HG03045 (cell line): ENCODE data around the gene CASTOR1.

Experiments
- ATAC-seq: cut with Tn5 transposase; IDR thresholded peaks from one replicate; pipeline ENCODE4 v1.9.1; 2021; ENCODE audit warnings: mild to moderate bottlenecking, moderate library complexity; ENCODE audit not compliant: unreplicated experiment

CASTOR1 gene

GRCh38 chr22:30320021-30320556, 30.8 kb upstream of the CASTOR1 start:
- ATAC-seq: no peak

DNA sequence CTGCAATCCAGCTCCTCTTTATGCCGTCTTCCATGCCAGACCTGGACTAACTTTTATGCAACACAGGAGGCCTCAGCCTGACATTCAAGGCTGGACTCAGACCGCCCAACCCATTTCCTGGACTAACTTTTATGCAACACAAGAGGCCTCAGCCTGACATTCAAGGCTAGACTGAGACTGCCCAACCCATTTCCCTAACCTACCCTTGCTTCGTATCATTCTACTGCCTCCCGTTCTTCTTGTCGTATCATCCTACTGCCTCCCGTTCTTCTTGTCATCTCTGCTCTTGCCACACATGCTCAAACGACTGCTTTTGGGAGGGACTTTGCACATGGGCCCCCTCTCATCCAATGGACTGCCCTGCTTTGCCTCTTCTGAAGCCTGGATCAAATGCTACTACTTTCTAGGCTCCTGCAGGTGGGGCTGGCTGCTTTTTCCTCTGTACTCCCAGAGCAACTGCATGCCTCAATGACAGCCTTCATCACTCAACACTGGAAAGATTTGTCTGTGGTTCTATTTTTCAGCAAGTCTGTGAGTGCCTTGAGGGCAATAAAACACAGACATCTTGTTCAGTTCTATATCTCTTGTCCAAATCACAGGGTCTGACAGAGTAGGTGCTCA, 29.6 kb upstream of the CASTOR1 start:
- ATAC-seq: no peak

- no peak for ATAC-seq
These were observed 28.5 kb upstream of the CASTOR1 start for GRCh38 chr22:30317778-30318177.

GRCh38 chr22:30315962-30316576, 26.8 kb upstream of the CASTOR1 start:
- no peak for ATAC-seq

GRCh38 chr22:30314915-30315314, 25.6 kb upstream of the CASTOR1 start:
- ATAC-seq: no peak

GRCh38 chr22:30313527-30314363, 24.4 kb upstream of the CASTOR1 start:
- no peak for ATAC-seq

DNA sequence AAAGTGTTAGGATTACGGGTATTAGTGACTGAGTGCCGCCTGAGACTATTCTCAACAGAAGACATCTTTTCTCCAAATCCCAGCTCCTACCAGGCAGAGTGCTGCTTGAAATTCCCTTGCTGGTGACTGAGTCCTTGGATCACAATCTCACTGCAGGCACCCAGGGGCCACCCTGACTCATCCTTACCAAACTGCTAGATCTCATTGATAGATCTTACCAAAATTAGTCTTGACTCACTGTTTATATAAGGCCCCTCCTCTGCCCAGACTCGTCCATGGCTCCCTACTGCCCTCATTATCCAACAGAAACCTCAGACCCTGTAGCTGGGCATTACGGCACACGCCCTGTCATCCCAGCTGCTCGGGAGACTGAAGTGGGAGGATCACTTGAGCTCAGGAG, 22.7 kb upstream of the CASTOR1 start:
- ATAC-seq: no peak

GRCh38 chr22:30310881-30311771, 21.8 kb upstream of the CASTOR1 start:
- ATAC-seq: no peak

GRCh38 chr22:30309951-30310741, 20.8 kb upstream of the CASTOR1 start:
- no peak for ATAC-seq

- no peak for ATAC-seq
These were observed 19.4 kb upstream of the CASTOR1 start for GRCh38 chr22:30308518-30309230.

DNA sequence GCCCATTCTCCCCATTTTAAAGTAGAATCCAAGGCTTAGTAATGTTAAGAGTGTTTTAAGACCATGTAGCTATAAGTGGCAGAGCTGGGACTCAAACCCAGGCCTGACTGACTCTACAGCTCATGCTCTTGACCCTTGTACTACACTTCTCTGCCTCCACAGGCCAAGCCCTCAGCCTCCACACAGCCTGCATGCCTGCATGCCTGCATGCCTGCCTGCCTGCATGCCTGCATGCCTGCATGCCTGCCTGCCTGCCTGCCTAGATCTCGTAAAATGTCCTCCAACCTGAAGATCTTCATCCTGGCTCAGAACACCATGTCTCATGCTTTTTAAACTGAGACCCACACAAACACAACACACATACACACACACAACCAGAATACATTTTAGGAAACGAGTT, 18.8 kb upstream of the CASTOR1 start:
- no peak for ATAC-seq

DNA sequence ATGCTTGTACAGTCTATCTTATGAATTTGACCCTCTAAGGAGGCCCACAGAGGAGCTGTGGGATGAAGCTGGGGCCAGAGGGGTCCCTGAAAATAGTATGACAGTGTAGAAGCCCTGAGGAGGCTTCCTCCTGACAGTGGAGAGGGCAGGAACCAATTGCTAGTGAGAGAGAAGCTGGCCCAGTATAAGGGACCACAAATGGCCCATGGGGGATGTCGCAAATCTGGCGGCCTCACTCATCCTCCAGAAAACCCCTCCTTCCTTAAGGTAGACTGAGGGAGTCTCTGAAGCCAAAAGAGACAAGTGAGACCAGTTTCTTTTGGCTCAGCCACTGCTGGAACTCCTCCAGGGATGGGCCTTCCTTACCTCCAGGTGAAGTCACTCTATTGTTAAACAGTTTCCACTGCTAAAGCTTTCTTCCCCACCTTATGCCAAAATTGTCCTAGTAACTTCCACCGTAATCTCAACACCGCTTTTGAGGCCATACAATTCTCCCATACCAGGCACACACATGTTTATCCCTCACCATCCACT, 17.8 kb upstream of the CASTOR1 start:
- no peak for ATAC-seq

DNA sequence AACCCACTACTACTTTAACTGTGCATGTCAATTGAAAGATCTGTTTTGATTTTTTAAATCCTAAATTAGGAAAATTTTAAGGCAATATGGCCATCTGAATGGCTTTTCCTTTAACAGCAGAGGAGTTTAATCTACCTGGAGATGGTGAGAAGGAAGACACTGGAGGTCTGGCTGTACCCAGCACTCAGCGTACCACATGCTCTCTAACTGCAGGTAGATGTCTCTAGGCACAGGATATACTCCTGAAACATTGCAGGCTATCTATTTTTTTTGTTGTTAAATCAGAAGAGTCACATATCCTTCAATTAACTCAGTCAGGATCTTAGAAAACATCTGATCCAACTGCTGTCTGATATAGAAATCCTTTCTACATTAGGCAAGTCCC, 17.3 kb upstream of the CASTOR1 start:
- no peak for ATAC-seq

DNA sequence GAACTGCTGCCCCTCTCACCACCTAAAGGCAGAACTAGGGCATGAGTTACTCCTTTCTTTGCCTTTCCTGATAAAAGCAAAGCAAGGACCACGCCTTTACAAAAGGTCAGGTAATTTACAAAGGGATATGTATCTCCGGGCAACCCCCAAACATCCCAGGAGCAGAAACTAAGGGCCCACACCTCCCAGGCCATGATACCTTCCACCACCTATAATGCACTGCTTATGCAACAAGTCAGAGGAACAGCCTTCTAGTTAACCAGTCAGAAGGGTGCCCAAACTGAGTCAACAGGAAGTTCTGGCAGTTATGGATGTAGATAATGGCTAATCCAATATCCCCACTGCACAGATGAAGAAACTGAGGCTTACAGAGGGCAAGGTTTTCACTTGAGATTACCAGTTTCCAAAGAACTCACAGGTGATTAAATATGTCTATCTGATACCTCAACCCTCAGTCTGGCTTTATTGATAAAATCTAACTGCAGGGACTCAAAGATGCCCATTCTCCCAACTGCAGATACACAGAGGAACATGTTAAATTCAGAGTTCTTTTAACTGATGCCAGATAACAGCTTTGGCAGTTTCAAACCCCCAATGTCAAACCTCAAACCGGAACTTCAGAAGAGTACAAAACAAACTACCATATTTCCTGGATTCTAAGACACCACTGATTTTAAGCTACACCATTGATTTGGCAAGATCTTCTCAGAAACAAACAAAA, 16.8 kb upstream of the CASTOR1 start:
- no peak for ATAC-seq

DNA sequence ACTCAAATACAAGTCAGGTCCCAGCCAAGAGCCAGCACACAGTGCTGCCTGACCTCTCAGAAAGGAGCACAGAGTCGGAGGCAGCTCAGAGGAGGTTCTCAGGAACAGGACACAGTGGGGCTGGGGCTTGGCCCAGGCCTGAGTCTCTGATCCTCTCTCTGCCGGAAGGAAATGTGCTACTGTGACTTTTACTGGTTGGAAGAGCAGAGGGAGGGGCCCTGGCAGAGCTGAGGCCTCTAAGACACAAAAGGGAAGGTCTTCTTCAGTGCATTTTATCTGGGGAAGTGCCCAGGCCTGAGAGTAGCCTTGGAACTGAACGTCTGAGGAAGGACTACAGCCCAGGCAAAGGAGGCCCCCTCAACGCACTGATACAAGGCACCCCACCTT, 16.2 kb upstream of the CASTOR1 start:
- no peak for ATAC-seq

DNA sequence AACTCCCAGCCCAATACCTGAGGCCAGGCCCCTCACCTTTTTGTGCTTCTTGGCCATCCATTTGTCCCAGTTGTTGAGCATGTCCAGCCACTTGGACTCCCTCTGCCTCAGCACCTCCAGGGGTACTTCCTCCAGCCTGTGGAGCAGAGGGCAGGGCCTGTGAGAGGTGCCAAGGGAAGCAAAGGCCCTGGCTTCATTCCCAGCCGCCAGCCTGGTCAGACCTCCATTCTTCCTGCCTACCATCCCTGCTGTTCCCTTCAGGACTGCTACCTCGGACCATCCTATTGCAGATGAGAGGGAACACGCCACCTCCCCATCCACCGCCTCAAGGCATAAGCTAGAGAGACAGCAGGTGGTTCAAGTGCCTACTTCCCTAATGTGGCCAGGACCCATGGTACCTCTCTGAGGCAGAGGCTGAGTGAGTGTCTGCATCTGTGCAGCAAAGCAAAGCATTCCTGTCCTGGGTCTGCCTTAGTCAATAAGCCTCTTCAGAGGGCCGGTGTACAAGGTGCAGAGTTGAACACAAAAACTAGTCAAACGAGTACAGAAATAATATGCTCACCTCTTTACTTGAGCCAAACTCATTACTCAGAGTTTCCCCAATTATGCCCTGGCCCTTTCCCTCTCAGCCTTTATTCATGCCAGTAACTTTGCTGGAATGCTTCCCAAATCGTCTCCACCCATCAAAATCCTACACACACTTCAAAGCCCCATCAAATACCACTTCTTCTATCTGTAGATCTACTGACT, 15.4 kb upstream of the CASTOR1 start:
- no peak for ATAC-seq

- no peak for ATAC-seq
These were observed 13.5 kb upstream of the CASTOR1 start for GRCh38 chr22:30302810-30303138.
